Myocyte (in vitro differentiated cells): Measurements from ENCODE around the gene KLF12. TPM values are rescaled to one million over a fixed set of nuclear protein-coding genes. Genes with fewer than 3 reads are reported as not detected.

Experiments
- DNase-seq: peaks from one replicate; pipeline ENCODE4 v3.0.0-alpha.2; 2012; ENCODE audit warnings: low read depth
- total RNA-seq: library from RNA; depleted of rRNA; stranded (reverse); fragments of >200 nt; gene quantifications from 2 replicates; pipeline ENCODE4 v1.2.3, GENCODE V29; 2014

Gene KLF12
- total RNA-seq, 1 donor from 2014 or later = 36.9 TPM

DNA sequence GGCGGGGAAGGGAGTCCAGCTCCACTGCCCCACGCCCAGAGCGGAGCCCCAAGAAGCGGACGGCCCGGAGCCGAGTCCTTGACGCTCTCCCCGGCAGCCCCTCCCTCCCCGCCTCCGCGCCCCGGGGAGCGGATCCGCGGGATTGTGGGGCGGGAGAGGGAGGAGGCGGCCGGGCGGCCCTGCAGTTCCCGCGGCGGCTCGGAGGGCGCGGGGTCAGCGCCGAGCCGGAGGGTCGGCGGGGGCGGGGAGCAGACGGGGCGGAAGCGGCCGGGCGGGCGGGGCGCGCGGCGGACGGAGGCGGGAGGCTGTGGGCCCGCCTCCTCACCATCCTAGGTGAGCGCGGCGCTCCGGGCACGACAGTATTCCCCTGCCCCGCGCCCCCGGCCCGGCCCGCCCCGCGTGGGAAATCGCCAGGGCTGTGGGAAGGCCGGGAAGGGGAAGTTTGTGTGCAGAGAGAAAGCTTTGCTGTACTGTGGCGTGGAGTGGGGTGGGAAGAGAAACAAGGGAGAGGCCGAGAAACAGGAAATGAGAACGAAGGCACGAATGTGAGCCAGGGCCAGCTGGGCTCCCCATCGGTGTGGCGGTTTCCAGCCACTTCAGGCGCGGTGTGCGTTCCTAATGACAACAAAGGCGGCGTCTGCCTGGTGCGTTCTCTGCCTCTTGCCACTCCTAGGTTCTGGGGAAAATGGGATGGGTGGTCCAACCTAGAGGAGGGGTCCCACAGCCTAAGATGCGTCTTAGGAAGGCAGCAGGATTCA is 1.3 kb upstream of the KLF12 start:
- DNase-seq = peak; percentile 78

DNA sequence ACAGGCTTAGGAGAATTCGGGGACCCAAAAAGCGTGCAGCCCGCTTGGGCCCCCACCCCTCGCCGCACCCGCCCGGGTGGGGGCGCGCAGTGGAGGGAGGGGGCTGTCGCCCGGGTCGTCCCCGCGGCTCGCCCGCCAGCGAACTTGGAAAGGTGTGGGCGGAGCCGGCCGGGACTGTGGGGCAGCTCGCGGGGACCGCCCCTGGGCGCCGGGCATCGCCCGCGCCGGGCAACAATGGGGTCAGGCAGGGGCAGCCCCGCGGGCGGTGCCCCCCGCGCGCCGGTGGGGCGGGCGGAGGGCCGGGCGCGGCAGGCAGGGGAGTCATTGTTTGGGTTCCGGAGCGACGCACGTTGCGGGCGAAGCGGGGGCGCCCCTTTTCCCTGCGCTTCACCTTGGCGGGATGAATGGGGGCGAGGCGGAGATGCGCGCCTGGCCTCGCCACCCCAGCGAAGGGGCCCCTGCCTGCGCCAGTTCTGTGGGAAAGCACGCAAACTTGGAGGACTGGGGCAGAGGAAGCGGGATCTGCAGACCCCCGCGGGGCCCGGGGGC is 647 bp upstream of the KLF12 start:
- peak; percentile 70 for DNase-seq

DNA sequence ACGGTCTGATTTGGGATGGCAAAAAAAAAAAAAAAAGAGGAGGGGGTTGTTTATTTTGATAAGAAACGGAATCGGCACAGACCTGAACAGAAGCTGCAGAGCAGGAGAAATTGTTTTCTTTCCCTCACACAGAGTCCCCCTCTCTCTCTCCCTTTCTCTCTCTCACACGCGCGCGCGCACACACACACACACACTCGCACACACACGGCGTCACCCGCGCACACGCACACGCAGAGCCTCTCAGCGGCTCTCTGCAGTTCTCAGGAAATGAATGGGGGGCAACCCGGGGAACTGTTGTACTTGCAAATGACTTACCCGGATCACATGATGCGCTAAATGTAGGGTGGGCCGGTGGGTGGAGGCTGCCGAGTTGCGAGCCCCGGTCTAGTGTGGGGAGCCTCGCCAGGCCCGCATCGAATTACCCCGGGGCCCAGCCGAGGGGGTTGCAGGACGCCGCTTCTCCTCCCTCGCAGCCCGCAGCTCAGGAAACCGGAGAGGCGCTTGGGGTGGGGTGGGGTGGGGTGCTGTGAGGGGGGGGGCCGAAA is 475 bp downstream of the KLF12 start:
- DNase-seq = peak; percentile 93

DNA sequence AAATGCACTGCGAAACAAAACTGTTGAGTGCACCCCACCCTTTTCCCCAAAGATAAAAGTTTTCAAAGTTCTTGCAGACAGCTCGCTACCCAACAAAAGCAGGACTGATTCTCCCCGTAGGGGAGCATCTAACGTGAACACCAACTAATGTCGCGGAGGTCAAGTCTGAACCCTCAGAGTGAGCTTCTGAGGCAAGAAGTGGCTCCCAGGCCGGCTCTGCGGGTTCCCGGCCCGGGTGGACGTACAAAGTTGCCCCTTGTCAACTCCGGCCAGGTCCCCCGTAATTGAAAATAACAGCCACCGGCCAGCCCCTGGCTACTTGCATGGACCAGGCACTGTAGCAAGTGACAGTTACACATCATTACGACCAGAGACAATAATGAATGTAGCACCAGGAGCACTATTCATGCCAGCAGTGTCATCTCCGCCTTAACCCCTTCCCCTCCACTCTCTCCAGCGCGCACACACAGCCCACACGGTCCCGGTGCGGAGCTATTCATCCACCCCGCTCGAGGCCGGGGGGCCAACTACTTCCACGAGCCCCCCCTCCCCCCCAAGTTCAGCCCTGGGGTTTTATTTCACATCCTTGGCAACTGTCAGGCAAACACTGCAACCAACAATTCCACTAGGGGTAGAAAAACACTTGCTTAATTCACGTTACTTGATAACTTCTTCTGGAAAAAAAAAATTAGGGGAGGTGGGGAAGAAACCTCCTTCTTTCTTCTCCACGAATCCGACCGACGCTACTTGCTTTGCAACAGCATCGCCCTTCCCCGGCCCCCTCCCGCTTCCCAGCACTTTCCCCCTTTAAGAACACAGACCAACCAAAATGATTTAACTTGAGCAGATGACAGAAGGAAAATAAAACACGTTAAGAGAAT is 1.2 kb downstream of the KLF12 start:
- DNase-seq = peak; percentile 59

DNA sequence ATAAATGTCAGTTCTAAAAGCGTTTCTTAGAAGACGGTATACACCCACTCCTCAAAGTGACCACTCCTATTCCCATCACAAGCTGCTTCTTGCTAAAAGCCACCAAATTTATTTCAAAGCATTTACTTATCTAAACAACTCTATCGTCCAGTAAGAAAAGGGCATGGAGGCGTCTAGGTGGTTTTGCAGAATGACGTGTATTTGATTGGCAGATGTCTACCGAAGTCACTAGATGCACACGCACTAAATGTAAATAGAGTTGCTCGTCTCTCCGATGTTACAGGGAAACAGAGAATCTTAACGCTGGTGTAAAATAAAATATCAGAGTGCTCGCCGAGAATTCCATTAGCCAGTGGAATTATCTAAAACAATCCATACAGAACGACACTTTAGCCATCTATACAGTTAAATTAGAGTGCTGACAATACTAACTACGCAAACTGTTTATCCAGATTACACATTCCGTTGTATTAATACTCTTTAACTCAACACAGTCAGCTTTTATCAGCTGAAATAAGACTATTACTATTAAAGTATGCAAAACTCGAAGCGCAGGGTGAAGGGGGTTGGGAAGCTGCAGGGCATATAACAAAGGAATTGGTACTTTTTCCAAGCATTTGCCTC is 1.9 kb downstream of the KLF12 start:
- DNase-seq = peak; percentile 31

DNA sequence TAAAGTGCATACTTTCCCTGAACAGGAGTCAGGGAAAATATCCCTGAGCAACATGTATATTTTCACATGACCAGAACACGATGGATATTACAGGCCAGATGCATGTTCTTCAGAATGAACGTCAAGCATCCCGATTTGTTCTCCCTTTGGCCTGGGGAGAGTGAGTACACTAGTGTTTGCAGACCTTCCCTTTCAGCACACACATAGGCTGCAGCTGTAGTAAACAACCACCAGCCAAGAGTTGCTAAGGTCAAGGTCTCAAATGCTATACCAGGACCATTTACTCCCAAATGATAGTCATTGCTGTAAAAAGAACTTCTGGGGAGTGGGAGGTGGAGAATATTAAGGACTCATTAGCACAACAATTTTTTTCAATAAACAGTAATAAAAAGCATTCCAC is 3.0 kb downstream of the KLF12 start:
- DNase-seq = peak; percentile 25

DNA sequence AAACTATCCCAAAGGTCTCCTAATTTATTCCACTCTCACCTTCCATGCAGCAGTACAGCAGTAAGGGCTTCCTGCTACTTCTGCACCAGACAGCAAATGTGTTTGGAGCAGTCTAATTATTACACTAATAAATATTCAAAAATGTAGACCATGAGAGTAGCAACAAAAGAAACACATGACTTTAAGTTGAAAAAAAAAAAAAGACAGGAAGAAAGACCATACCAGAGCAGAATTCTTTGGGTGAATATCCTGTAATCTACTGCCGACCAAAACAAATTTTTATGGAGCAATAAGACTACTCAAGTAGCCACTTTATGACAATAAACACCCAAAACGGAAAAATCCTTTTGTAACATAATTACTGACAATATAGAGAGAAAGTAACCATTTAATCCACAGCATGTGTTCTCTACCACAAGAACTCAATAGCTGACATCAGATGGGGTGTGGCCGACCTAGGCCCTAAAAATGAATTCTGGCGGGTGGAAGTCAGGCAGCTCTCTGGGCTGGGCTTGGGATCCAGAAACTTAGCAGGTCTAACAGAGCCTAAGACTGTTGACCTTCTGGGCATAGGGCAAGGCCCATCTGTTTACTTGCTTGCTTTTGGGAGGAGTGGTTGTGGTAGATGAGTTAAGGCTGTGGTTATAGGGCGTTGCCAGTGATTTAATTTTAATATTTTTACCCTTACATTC is 4.6 kb downstream of the KLF12 start:
- DNase-seq = peak; percentile 95

DNA sequence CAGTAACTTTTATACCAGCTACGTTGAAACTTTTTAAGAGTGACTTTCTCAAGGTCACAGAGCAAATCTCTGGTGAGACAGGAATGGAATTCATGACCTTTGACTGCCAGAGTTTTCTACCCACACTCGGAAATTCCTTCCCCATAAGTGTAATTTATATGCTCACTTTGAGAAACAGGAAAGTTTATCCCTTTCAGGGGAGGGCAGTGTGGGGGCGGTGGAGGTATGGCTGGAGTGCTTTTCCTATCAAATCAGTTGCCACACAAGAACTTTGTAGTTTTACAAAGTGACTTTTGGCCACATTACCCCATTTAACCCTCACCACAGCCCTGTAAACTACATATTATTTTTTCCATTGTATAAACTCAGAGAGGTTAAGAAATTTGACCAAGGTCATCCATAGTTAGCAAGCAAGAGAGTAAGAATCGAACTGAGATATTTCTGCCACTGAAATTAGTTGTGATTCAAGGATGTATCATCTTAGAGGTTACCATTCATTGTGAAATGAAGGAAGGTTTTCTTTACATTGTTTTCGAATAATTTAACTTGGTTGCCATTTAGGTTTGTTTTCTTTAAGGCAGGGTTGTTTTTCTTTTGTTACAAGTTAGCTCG is 5.9 kb downstream of the KLF12 start:
- DNase-seq = no peak

DNA sequence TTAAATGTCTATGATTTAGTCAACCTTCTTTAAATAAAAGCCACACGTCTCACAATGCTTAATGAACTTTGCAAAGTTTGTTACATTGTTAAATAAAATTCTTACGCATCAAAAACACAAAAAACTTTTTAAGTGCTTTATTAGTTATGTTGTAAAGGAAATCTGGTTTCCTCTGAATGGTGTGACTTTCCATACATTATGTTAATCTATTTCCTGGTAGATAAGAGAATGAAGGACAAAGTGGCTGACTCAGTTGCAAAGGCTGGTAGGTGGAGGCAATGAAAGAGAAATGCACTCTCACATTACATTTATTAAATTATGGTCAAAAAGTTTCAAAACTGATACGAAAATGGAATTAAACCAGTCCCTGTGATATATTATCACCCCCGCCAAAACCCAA is 15.9 kb downstream of the KLF12 start:
- no peak for DNase-seq

DNA sequence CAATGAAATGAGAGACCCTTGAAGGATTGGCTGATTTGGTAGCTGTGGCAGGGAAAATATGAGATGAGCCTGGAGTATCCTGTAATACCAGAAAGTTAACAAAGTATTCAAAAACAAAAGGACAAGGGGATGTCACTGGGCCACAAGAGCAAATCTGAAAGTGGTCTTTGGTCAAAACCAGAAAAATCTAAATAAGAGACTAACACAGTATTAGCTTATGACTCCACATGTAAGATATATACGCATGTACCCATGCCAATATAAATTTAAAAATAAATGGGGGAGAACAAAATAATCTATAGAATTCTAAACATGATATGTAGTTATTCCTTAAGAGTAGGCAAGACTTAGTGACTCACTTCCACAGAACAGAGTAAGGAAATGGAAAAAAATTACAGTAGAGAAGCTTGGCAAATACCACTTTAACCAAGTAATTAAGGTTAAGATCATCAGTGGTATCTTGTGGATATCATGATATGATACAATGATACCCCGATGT is 16.9 kb downstream of the KLF12 start:
- no peak for DNase-seq

DNA sequence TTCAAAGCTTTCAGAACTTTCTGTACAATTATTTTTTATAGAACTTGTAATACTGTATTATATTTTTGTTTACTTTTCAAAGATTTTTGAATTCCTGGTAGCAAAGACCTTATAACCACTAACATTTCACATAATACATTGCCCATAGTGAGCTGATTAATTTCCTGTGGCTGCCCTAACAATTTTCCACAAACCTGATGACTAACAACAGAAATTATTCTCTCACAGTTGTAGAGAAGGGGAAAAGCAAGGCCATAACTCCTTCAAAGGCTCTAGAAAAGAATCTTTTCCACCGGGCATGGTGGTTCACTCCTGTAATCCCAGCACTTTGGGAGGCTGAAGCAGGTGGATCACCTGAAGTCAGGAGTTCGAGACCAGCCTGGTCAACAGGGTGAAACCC is 19.1 kb downstream of the KLF12 start:
- peak; percentile 29 for DNase-seq

DNA sequence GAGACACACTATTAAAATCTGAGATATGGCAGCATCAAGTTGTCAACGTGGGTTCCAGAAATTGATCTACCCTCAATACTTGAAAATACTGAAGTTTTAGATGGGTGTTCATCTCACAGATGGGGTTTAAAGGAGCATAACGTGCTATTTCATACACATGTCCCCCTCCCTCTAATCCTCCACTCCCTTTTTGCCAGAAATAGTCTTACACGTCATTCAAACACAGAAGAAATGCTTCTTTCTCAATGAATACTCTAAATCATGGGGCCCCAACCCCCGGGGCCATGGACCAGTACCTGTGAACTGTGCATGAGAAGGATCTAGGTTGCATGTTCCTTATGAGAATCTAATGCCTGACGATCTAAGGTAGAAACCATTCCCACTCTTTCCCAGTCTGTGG is 19.6 kb downstream of the KLF12 start:
- no peak for DNase-seq

DNA sequence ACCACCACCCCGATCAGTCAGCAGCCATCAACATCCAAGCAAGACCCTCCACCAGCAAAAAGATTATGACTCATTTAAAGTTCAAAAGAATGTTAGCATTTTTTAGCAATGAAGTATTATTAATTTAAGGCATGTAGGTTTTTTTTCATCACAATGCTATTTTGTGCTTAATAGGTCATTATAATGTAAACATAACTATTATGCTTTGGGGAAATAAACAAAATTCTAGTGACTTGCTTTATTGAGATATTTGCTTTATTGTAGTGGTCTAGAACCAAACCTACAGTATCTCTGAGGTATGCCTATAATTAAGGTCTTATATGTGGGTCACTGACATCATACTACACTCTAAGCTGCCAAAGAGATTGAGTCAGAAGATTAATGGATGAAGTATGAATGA is 20.0 kb downstream of the KLF12 start:
- no peak for DNase-seq

DNA sequence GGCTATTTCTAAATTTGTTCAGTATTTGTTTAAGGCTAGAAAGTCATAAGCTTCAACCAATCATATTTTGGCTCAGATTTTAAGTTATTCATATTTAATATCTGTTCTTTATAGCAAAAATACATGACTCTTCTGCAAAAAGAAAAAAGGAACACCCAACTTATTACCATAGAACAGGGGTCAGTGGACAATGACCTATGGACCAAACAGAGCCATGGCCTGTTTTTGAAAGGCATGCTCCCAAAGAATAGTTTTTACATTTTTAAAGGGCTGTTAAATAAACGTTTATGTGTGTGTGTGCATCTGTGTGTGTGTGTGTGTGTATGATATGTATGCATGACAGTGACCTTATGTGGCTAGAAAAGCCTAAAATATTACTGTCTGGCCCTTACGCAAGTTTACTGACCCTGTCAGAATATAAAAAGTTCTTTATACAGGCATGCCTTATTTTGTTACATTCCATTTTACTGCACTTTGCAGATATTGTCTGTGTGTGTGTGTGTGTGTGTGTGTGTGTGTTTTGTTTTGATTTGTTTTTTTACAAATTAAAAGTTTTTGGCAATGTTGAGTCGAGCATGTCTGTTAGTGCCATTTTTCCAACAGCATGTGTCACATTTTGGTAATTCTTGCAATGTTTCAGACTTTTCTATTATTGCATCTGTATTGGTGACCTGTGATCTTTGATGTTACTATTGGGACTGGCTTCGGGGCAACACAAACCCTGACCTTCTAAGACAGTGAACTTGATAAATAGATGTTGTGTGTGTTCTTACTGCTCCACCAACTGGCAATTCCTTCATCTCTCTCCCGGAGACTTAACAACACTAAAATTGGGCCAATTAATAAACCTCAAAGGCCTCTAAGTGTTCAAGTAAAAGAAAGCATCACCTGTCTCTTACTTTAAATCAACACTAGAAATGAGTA is 22.0 kb downstream of the KLF12 start:
- DNase-seq = no peak

DNA sequence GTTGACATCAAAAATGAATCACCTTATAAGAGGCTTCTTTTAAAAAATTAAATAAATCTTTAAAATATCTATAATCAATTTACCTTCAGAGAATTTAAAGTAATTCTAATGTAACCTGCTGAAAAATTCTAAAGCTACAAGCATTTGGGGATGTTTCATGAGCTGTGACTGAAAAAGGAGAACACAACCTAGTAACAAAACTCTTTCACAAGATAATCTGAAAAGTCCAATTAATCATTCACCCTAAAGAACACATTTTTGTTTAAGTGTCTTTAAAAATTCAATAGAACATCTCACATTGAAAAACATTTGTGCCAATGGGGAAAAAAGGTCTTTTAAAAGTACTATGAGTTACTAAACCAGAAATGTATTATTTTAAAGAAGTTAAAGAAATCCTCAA is 22.8 kb downstream of the KLF12 start:
- no peak for DNase-seq

DNA sequence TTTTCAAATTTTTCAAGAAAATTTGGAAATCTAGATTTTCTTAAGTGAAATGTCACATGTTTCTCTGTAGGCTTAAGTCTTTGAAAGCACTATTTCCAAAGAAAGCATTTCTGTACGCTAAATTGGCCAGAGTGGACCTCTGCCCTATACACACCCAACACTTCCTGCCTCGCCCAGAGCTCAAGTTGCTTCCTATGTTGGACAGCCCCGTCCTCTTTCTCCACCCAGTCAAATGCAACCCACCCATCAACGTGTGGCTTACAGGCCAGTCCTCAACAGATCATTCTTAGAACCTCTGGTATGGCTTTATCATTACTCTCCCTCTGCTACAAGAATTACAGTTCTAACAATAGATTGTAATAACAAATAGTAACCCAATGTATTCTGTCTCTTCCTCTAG is 24.2 kb downstream of the KLF12 start:
- DNase-seq = no peak

DNA sequence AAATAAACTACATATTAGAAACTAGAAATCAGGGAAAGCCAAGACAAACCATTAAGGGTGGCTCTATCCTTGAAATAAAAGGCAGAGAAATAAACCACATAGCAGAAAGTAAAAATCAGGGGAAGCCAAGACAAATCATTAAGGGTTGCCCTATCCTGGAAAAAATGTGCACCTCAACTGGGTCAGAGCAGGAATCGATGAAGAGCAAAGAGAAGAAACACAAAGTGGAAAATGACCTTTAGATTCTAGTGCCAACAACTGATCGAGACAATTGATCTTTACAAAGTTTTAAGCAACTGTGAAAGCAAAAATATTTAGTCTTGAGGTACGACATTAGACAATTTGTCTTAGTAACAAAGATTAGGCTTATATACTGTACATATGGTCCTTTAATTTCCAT is 26.6 kb downstream of the KLF12 start:
- no peak for DNase-seq

DNA sequence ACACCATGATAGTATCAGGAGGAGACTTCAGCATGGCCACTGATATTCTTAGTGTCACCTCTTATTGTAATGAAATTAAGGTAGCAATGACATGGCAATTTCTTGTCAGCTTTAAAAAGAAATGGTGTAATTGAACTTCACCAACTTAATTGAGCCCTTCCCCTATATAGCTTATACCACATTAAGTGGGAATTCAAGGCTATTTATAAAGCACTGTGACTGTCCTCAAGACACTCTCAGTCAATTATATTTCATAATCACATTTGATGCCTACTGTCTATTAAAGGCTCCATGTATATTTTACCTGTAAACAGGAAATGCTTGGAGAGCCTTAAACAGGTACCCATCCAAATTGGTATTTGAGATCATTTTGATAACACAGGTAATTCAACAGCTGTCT is 28.3 kb downstream of the KLF12 start:
- DNase-seq = no peak

DNA sequence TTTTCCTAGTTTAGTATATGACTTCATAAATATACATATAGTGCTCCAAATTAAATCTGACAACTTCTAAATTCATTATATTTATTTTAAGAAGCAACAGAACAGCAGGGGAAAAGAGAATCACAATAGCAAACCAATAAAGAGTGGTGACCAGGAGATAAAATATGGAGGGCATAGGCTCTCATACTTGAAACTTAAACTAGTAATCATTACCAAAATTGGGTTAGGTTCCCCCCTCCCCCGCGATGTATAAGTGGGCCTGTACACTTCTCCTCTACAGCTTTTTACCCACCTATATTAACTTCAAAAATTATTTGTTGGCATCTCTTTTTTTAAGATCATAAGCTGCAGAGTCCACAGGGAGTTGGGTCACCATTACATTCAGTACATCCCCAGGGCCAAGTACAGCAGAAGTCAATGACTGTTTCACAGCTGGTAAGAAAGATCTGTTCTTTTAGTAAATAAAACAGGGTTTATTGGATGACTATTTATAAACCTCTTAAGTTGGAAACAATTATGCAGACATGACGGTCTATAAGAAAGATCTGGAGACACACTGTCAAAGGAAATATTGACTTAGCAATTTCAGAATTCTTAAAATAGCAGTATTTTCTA is 29.4 kb downstream of the KLF12 start:
- no peak for DNase-seq
